ENCODE results near the gene BIN1. TPM values are rescaled to one million over a fixed set of nuclear protein-coding genes. Genes with fewer than 3 reads are reported as not detected.

The BIN1 gene
- total and polyA plus RNA-seq, 2 donors (not counting 1 experiment from before 2014, with no cell fraction given): 90.6 to 92.3 TPM

DNA sequence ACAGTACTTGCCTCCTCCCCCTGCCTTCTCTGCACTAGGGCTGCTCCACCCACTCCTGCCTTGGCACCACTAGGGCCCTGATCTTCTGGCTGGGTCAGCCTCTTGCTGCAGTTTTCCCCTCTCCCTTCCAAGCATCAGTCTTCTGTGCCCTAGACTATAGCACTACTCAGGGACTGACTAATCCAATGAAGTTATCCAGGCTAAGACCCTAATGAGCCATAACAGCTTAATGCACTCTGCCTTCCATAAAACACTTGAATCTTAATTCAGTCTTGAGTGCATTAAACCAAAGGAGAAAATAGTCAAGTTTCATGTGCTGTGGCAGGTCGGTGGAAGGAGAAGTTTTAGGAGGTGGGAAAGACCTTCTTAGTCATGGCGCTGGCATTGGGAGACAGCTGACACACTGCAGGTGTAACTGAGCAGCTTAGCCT lies 95.7 kb downstream of the BIN1 start:
- Histone ChIP-seq H3K36me3 (replicated peaks in 1 of 2; ENCODE audit: control extremely low read depth in 1 of 2, control insufficient read depth in 1 of 2, extremely low read depth in 1 of 2, insufficient read depth in 2 of 2, low read length in 1 of 2) (no peaks in the 10 kb centered on the region), H4K20me1 (ENCODE audit: control insufficient read depth, insufficient read depth, low read length, poor library complexity, severe bottlenecking) (no peaks in the 10 kb centered on the region), H3K27me3 (replicated peaks in 1 of 4; ENCODE audit: control extremely low read depth in 1 of 4, control insufficient read depth in 3 of 4, insufficient read depth in 4 of 4, low read length in 3 of 4) (peaks cover 0 to 21% (median 3%) of the 10 kb centered on the region in 4 experiments), H2AFZ (ENCODE audit: insufficient read depth, low read depth, low read length, poor library complexity, severe bottlenecking) (no peak overlapping the region), H3K9ac (ENCODE audit: low read length) (no peak overlapping the region), H3K4me2 (replicated peaks; ENCODE audit: low read depth, low read length, poor library complexity, severe bottlenecking) (no peak overlapping the region), H3K4me1 (ENCODE audit: control insufficient read depth in 2 of 2, insufficient read depth in 2 of 2, low read length in 2 of 2) (no peaks in the 10 kb centered on the region), H3K27ac (ENCODE audit: low read length in 2 of 2) (no peak overlapping the region), H3K4me3 (ENCODE audit: control extremely low read depth in 1 of 5, extremely low read depth in 1 of 5, insufficient read depth in 1 of 5, low read depth in 2 of 5, low read length in 4 of 5) (no peak overlapping the region), H3K9me3 (ENCODE audit: control extremely low read depth in 1 of 3, control insufficient read depth in 2 of 3, insufficient read depth in 1 of 3, low read length in 2 of 3) (no peaks in the 10 kb centered on the region), H3K79me2 (ENCODE audit: control insufficient read depth, insufficient read depth, low read length) (no peaks in the 10 kb centered on the region)
- ChIA-PET POLR2A (no interaction called here), CTCF (no interaction called here)
- Mint-ChIP-seq H3K4me1 (no peaks in the 10 kb centered on the region), H3K27ac (no peak overlapping the region), H3K9me3 (ENCODE audit: insufficient read depth) (no peaks in the 10 kb centered on the region), H3K4me3 (no peak overlapping the region), H3K27me3 (peaks cover 60% of the 10 kb centered on the region)
- ATAC-seq (ENCODE audit: low read depth): no peak
- WGBS (ENCODE audit: insufficient coverage): no CpG with 5 or more reads among the region's 2 CpGs
- no peak for DNase-seq
- intact Hi-C loops (cut with micrococcal nuclease): no loop called here
- TF ChIP-seq, protein P1, sequence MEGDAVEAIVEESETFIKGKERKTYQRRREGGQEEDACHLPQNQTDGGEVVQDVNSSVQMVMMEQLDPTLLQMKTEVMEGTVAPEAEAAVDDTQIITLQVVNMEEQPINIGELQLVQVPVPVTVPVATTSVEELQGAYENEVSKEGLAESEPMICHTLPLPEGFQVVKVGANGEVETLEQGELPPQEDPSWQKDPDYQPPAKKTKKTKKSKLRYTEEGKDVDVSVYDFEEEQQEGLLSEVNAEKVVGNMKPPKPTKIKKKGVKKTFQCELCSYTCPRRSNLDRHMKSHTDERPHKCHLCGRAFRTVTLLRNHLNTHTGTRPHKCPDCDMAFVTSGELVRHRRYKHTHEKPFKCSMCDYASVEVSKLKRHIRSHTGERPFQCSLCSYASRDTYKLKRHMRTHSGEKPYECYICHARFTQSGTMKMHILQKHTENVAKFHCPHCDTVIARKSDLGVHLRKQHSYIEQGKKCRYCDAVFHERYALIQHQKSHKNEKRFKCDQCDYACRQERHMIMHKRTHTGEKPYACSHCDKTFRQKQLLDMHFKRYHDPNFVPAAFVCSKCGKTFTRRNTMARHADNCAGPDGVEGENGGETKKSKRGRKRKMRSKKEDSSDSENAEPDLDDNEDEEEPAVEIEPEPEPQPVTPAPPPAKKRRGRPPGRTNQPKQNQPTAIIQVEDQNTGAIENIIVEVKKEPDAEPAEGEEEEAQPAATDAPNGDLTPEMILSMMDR (IDR thresholded peaks at IDR 0.05): no peak
- TF ChIP-seq EZH2 (IDR thresholded peaks at IDR 0.05; ENCODE audit: borderline replicate concordance, insufficient read depth, low read depth, low read length, poor library complexity, severe bottlenecking): no peak

DNA sequence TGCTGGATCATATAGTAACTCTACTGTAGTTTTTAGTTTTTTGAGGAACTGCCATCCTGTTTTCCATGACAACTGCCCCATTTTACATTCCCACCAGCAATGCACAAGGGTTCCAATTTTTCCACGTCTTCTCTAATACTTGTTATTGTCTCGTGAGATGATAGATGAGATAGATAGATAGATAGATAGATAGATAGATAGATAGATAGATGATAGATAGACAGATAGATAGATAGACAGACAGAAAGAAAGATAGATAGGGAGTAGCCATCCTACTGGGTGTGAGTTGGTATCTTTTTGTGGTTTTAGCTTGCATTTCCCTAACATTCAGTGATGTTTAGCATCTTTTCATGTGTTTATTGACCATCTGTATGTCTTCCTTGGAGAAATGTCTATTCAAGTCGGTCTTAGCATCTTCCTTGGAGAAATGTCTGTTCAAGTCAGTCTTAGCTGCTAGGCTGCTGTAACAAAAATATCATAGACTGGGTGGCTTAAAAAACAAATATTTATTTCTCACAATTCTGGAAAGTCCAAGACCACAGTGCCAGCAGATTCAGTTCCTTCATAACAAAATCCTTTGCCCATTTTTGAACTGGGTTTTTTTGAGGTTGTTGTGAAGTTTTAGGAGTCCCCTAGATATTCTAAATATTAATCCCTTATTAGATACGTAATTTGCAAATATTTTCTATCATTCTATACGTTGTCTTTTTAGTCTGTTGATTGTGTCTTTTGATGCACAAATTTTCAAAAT lies 98.5 kb downstream of the BIN1 start:
- Histone ChIP-seq H3K9me3 (ENCODE audit: control extremely low read depth in 1 of 3, control insufficient read depth in 2 of 3, insufficient read depth in 1 of 3, low read length in 2 of 3) (no peaks in the 10 kb centered on the region), H3K36me3 (replicated peaks in 1 of 2; ENCODE audit: control extremely low read depth in 1 of 2, control insufficient read depth in 1 of 2, extremely low read depth in 1 of 2, insufficient read depth in 2 of 2, low read length in 1 of 2) (no peaks in the 10 kb centered on the region), H3K27ac (ENCODE audit: low read length in 2 of 2) (no peak overlapping the region), H3K27me3 (replicated peaks in 1 of 4; ENCODE audit: control extremely low read depth in 1 of 4, control insufficient read depth in 3 of 4, insufficient read depth in 4 of 4, low read length in 3 of 4) (peaks cover 0 to 6% (median 3%) of the 10 kb centered on the region in 4 experiments), H3K4me3 (ENCODE audit: control extremely low read depth in 1 of 5, extremely low read depth in 1 of 5, insufficient read depth in 1 of 5, low read depth in 2 of 5, low read length in 4 of 5) (no peak overlapping the region), H4K20me1 (ENCODE audit: control insufficient read depth, insufficient read depth, low read length, poor library complexity, severe bottlenecking) (no peaks in the 10 kb centered on the region), H3K9ac (ENCODE audit: low read length) (no peak overlapping the region), H3K79me2 (ENCODE audit: control insufficient read depth, insufficient read depth, low read length) (no peaks in the 10 kb centered on the region), H3K4me1 (ENCODE audit: control insufficient read depth in 2 of 2, insufficient read depth in 2 of 2, low read length in 2 of 2) (no peaks in the 10 kb centered on the region), H2AFZ (ENCODE audit: insufficient read depth, low read depth, low read length, poor library complexity, severe bottlenecking) (no peak overlapping the region), H3K4me2 (replicated peaks; ENCODE audit: low read depth, low read length, poor library complexity, severe bottlenecking) (no peak overlapping the region)
- no CpG with 5 or more reads among the region's 5 CpGs for WGBS (ENCODE audit: insufficient coverage)
- no peak for ATAC-seq (ENCODE audit: low read depth)
- TF ChIP-seq, protein P1 (IDR thresholded peaks at IDR 0.05): no peak
- no peak for TF ChIP-seq EZH2 (IDR thresholded peaks at IDR 0.05; ENCODE audit: borderline replicate concordance, insufficient read depth, low read depth, low read length, poor library complexity, severe bottlenecking)
- Mint-ChIP-seq H3K4me1 (no peaks in the 10 kb centered on the region), H3K27me3 (peaks cover 46% of the 10 kb centered on the region), H3K4me3 (no peak overlapping the region), H3K9me3 (ENCODE audit: insufficient read depth) (no peaks in the 10 kb centered on the region), H3K27ac (no peak overlapping the region)
- intact Hi-C loops (cut with micrococcal nuclease): no loop called here
- ChIA-PET POLR2A (no interaction called here), CTCF (no interaction called here)
- DNase-seq: no peak
